ENCODE results near the gene KIF1C. TPM values are rescaled to one million over a fixed set of nuclear protein-coding genes. Genes with fewer than 3 reads are reported as not detected.

The KIF1C gene
- total RNA-seq, 1 experiment from 2014 or later = 121 TPM

- no peak for TF ChIP-seq RAD21 (IDR thresholded peaks at IDR 0.05; ENCODE audit: low read depth)
- TF ChIP-seq SIN3A (IDR thresholded peaks at IDR 0.05; ENCODE audit: low read depth) = no peak
- TF ChIP-seq ELF1 (IDR thresholded peaks at IDR 0.05; ENCODE audit: borderline replicate concordance, low read depth) = no peak
- no peak for TF ChIP-seq FOSL1 (IDR thresholded peaks at IDR 0.05; ENCODE audit: low read depth)
- TF ChIP-seq, protein P1, sequence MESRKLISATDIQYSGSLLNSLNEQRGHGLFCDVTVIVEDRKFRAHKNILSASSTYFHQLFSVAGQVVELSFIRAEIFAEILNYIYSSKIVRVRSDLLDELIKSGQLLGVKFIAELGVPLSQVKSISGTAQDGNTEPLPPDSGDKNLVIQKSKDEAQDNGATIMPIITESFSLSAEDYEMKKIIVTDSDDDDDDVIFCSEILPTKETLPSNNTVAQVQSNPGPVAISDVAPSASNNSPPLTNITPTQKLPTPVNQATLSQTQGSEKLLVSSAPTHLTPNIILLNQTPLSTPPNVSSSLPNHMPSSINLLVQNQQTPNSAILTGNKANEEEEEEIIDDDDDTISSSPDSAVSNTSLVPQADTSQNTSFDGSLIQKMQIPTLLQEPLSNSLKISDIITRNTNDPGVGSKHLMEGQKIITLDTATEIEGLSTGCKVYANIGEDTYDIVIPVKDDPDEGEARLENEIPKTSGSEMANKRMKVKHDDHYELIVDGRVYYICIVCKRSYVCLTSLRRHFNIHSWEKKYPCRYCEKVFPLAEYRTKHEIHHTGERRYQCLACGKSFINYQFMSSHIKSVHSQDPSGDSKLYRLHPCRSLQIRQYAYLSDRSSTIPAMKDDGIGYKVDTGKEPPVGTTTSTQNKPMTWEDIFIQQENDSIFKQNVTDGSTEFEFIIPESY (IDR thresholded peaks at IDR 0.05; ENCODE audit: extremely low read depth, insufficient replicate concordance, low read length) = no peak
These were observed 51.6 kb downstream of the KIF1C start (continued) for GRCh38 chr17:5049314-5049841.

DNA sequence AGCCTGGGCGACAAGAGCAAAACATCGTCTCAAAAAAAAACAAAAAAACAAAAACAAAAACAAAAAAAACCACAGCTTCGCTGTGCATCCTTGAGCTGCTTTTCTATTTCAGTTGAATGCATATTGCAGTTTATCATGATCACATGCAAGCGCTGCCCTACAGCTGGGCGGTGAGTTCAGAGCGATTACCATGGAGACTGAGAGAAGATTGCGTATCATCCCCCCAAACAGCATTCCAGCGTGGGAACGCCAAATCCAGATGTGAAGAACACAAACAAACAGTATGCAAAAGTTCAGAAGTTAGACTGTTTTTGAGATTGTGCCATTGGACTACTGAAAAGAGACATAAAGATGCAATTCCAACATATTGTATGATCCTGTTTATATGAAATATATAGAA lies 52.5 kb downstream of the KIF1C start:
- H3K9me3 ChIP-seq (ENCODE audit: control insufficient read depth in 1 of 2, insufficient read depth in 1 of 2, low read depth in 1 of 2, low read length in 2 of 2) = no peaks in the 10 kb centered on the region
- BruUV-seq (replicated peaks) = no TSS peak
- no peaks in the 10 kb centered on the region for H3K27me3 ChIP-seq (ENCODE audit: insufficient read depth, low read length)
- no peak overlapping the region for H3K4me3 ChIP-seq (replicated peaks in 1 of 2; ENCODE audit: low read depth in 1 of 2, low read length in 2 of 2)
- no peaks in the 10 kb centered on the region for H3K36me3 ChIP-seq (ENCODE audit: control insufficient read depth in 1 of 2, insufficient read depth in 2 of 2, low read length in 2 of 2)
- no peak overlapping the region for H3K27ac ChIP-seq (ENCODE audit: low read depth, low read length)
- no peak for TF ChIP-seq RAD21 (IDR thresholded peaks at IDR 0.05; ENCODE audit: low read depth)
- no peak for TF ChIP-seq EGR1 (IDR thresholded peaks at IDR 0.05; ENCODE audit: low read depth)
- TF ChIP-seq, protein P2, sequence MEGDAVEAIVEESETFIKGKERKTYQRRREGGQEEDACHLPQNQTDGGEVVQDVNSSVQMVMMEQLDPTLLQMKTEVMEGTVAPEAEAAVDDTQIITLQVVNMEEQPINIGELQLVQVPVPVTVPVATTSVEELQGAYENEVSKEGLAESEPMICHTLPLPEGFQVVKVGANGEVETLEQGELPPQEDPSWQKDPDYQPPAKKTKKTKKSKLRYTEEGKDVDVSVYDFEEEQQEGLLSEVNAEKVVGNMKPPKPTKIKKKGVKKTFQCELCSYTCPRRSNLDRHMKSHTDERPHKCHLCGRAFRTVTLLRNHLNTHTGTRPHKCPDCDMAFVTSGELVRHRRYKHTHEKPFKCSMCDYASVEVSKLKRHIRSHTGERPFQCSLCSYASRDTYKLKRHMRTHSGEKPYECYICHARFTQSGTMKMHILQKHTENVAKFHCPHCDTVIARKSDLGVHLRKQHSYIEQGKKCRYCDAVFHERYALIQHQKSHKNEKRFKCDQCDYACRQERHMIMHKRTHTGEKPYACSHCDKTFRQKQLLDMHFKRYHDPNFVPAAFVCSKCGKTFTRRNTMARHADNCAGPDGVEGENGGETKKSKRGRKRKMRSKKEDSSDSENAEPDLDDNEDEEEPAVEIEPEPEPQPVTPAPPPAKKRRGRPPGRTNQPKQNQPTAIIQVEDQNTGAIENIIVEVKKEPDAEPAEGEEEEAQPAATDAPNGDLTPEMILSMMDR (IDR thresholded peaks at IDR 0.05 in 2 of 3, conservative IDR thresholded peaks at IDR 0.05 in 1 of 3; ENCODE audit: borderline replicate concordance in 1 of 3, insufficient read depth in 1 of 3, low read depth in 2 of 3, low read length in 2 of 3) = no peak
- no peak for TF ChIP-seq REST (IDR thresholded peaks at IDR 0.05; ENCODE audit: low read depth)
- TF ChIP-seq EZH2phosphoT487 (IDR thresholded peaks at IDR 0.05; ENCODE audit: borderline replicate concordance) = no peak
- TF ChIP-seq ATF3 (IDR thresholded peaks at IDR 0.05) = no peak
- no peak for TF ChIP-seq FOSL1 (IDR thresholded peaks at IDR 0.05; ENCODE audit: low read depth)
- TF ChIP-seq CBX3 (IDR thresholded peaks at IDR 0.05; ENCODE audit: low read depth) = no peak
- no peak for TF ChIP-seq POLR2AphosphoS5 (IDR thresholded peaks at IDR 0.05; ENCODE audit: low read depth, low read length)
- TF ChIP-seq TCF7L2 (IDR thresholded peaks at IDR 0.05; ENCODE audit: borderline replicate concordance, extremely low read depth, insufficient read depth, insufficient read length) = no peak
- ChIA-PET CTCF (no interaction called here), RAD21 (ENCODE audit: low non-redundant PET in 1 of 2, low total read pairs in 2 of 2, uncharacterized antibody in 2 of 2, unreplicated experiment in 2 of 2) (no interaction called here), POLR2A (no interaction called here)
- DNase-seq (ENCODE audit: low read depth, low spot score) (no peak), ATAC-seq (no peak)
- intact Hi-C loops (cut with micrococcal nuclease) = no loop called here
- no peak overlapping the region for H3K9ac ChIP-seq (ENCODE audit: low read length)
- no peak overlapping the region for H3K4me2 ChIP-seq (ENCODE audit: low read length)
- no peak overlapping the region for H2AFZ ChIP-seq (ENCODE audit: low read depth, low read length, poor library complexity, severe bottlenecking)
- H3K4me1 ChIP-seq (ENCODE audit: control insufficient read depth in 1 of 2, insufficient read depth in 2 of 2, low read length in 2 of 2) = no peaks in the 10 kb centered on the region
- H3K79me2 ChIP-seq (ENCODE audit: insufficient read depth, low read length) = no peaks in the 10 kb centered on the region
- no peaks in the 10 kb centered on the region for H3K9me2 ChIP-seq (ENCODE audit: insufficient read depth)
- H4K20me1 ChIP-seq (ENCODE audit: insufficient read depth) = no peaks in the 10 kb centered on the region
